ENCODE data around the gene LRRC25. TPM values are rescaled to one million over a fixed set of nuclear protein-coding genes. Genes with fewer than 3 reads are reported as not detected.
A peak's percentile ranks its signal among the peaks of the same experiment; 100 is the strongest.
"Not testable (repeated sequence)": the region's sequence is repeated elsewhere in the genome, so short reads cannot be mapped to it uniquely, and the experiment has no call there.

Gene LRRC25
- total RNA-seq, 2 donors from 2014 or later = 6.8 to 16.8 TPM

- no peak for DNase-seq (ENCODE audit: low spot score)
- intact Hi-C loops (cut with DNase I) = loop anchor here in 1 of 2 donors (10.0 kb wide), 1 partner anchor 664 kb away; no protein-coding TSS in a partner anchor
These were observed 8.3 kb downstream of the LRRC25 start for GRCh38 chr19:18388960-18389725.

GRCh38 chr19:18388100-18388959 is 9.1 kb downstream of the LRRC25 start:
- DNase-seq (ENCODE audit: low spot score) = peak; percentile 95
- intact Hi-C loops (cut with DNase I) = loop anchor here in 1 of 2 donors (10.0 kb wide), 1 partner anchor 664 kb away; no protein-coding TSS in a partner anchor

- no peak for DNase-seq (ENCODE audit: low spot score)
- intact Hi-C loops (cut with DNase I) = loop anchor here in 1 of 2 donors (10.0 kb wide), 1 partner anchor 662 kb away; no protein-coding TSS in a partner anchor
These were observed 10.7 kb downstream of the LRRC25 start for GRCh38 chr19:18386543-18387271.

- intact Hi-C loops (cut with DNase I) = loop anchor here in 1 of 2 donors (10.0 kb wide), 1 partner anchor 661 kb away; no protein-coding TSS in a partner anchor
- DNase-seq (ENCODE audit: low spot score) = peak; percentile 89
These were observed 11.5 kb downstream of the LRRC25 start, which contains the start of gene GDF15 for GRCh38 chr19:18385675-18386542. GDF15 (plus strand) TSS chr19:18386158; CDS start chr19:18386190, 32 bp downstream.

- intact Hi-C loops (cut with DNase I) = loop anchor here in 1 of 2 donors (10.0 kb wide), 1 partner anchor 661 kb away; no protein-coding TSS in a partner anchor
- DNase-seq (ENCODE audit: low spot score) = no peak
These were observed 12.1 kb downstream of the LRRC25 start for GRCh38 chr19:18385359-18385674.

- intact Hi-C loops (cut with DNase I) = loop anchor here in 1 of 2 donors (10.0 kb wide), 1 partner anchor 660 kb away; no protein-coding TSS in a partner anchor
These were observed 12.6 kb downstream of the LRRC25 start for GRCh38 chr19:18384775-18385174.

GRCh38 chr19:18383622-18384021 is 13.8 kb downstream of the LRRC25 start:
- DNase-seq (ENCODE audit: low spot score) = not testable (repeated sequence)
- intact Hi-C loops (cut with DNase I) = loop anchor here in 1 of 2 donors (10.0 kb wide), 1 partner anchor 659 kb away; no protein-coding TSS in a partner anchor

More at GRCh38 chr19:18384775-18385174, 12.6 kb downstream of the LRRC25 start:
- DNase-seq (ENCODE audit: low spot score) = no peak

- intact Hi-C loops (cut with DNase I) = loop anchor here in 1 of 2 donors (10.0 kb wide), 1 partner anchor 656 kb away; no protein-coding TSS in a partner anchor
These were observed 16.6 kb downstream of the LRRC25 start for GRCh38 chr19:18380843-18381242.

GRCh38 chr19:18379803-18380747 is 17.3 kb downstream of the LRRC25 start:
- intact Hi-C loops (cut with DNase I) = loop anchor here in 1 of 2 donors (10.0 kb wide), 1 partner anchor 655 kb away; no protein-coding TSS in a partner anchor
- DNase-seq (ENCODE audit: low spot score) = peak; percentile 97

More at GRCh38 chr19:18380843-18381242, 16.6 kb downstream of the LRRC25 start:
- no peak for DNase-seq (ENCODE audit: low spot score)

GRCh38 chr19:18377026-18377425 is 20.4 kb downstream of the LRRC25 start:
- no peak for DNase-seq (ENCODE audit: low spot score)
- intact Hi-C loops (cut with DNase I) = no loop called here

GRCh38 chr19:18373892-18374629 is 23.4 kb downstream of the LRRC25 start:
- intact Hi-C loops (cut with DNase I) = no loop called here
- peak; percentile 99 for DNase-seq (ENCODE audit: low spot score)

GRCh38 chr19:18373407-18373891 is 24.0 kb downstream of the LRRC25 start:
- DNase-seq (ENCODE audit: low spot score) = no peak
- intact Hi-C loops (cut with DNase I) = no loop called here

GRCh38 chr19:18368504-18369222 is 28.8 kb downstream of the LRRC25 start:
- no peak for DNase-seq (ENCODE audit: low spot score)
- intact Hi-C loops (cut with DNase I) = no loop called here

GRCh38 chr19:18366021-18366435 is 31.4 kb downstream of the LRRC25 start:
- intact Hi-C loops (cut with DNase I) = no loop called here
- no peak for DNase-seq (ENCODE audit: low spot score)

GRCh38 chr19:18364826-18365528 is 32.4 kb downstream of the LRRC25 start:
- intact Hi-C loops (cut with DNase I) = no loop called here
- DNase-seq (ENCODE audit: low spot score) = no peak
